Measurements from ENCODE around the gene EDARADD. TPM values are rescaled to one million over a fixed set of nuclear protein-coding genes. Genes with fewer than 3 reads are reported as not detected.
A peak's percentile ranks its signal among the peaks of the same experiment; 100 is the strongest.

EDARADD gene
- total and polyA plus RNA-seq, 2 of the 13 experiments (the other 11 are each of a cell fraction or from before 2014, with no cell fraction given), result 0.03 TPM; not detected in 1

DNA sequence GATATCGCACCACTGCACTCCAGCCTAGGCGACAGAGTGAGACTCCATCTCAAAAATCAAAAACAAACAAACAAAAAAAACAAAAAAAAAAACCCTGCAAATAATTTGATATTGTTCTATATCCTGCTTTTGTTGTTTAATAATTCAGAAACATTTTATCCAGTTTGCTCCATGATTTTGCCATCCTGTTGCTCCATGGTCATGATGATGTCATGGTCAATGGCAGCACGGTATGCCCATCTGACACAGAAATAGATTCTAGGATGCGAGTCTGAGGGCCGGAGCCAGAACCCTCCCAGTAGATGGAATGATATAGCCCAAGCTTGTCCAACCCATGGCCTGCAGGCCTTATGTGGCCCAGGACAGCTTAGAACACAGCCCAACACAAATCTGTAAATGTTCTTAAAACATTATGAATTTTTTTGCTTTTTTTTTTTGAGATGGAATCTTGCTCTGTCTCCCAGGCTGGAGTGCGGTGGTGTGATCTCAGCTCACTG is 39.8 kb downstream of the EDARADD start:
- ATAC-seq (no peak), DNase-seq (ENCODE audit: low spot score) (no peak), FAIRE-seq (no peak)
- Histone ChIP-seq H2AFZ (ENCODE audit: low read length) (no peak overlapping the region), H3K27me3 (ENCODE audit: control insufficient read depth in 1 of 2, insufficient read depth in 2 of 2, low read length in 2 of 2) (no peaks in the 10 kb centered on the region), H3K4me1 (ENCODE audit: insufficient read depth, low read length) (no peaks in the 10 kb centered on the region), H4K20me1 (ENCODE audit: insufficient read depth, low read length) (no peaks in the 10 kb centered on the region), H3K36me3 (replicated peaks in 1 of 2; ENCODE audit: control insufficient read depth in 1 of 2, insufficient read depth in 2 of 2, low read length in 2 of 2) (no peaks in the 10 kb centered on the region), H3K9ac (ENCODE audit: insufficient read depth, low read depth, low read length) (no peak overlapping the region), H3K27ac (ENCODE audit: extremely low read length, insufficient read depth, low read length) (no peak overlapping the region), H3K4me3 (replicated peaks in 1 of 3; ENCODE audit: insufficient read depth in 1 of 3, low read depth in 2 of 3, low read length in 3 of 3) (no peak overlapping the region), H3K9me3 (ENCODE audit: low read length) (no peaks in the 10 kb centered on the region), H3K4me2 (ENCODE audit: low read depth, low read length) (no peak overlapping the region), H3K79me2 (ENCODE audit: insufficient read depth, low read length) (no peaks in the 10 kb centered on the region)
- 94% methylated on average over 6 of the region's 6 CpGs for WGBS (ENCODE audit: low lambda C conversion rate)
- ChIA-PET POLR2A (no interaction called here), CTCF (ENCODE audit: low intra/inter-chr PET ratio, low total read pairs) (no interaction called here)
- intact Hi-C loops (cut with micrococcal nuclease; ENCODE audit: unreplicated experiment) (no loop called here), in situ Hi-C loops (cut with HindIII; ENCODE audit: extremely low pct_ligation_motif_present, low pct_unique_long_range_greater_than_20kb) (no loop called here)
- BruUV-seq (replicated peaks), result no TSS peak
- TF ChIP-seq ATF7 (IDR thresholded peaks at IDR 0.05) (peak; percentile 53; the same call in 1 of the 2 replicates), ATF7 (CRISPR knock-in tag; IDR thresholded peaks at IDR 0.05) (no peak), PHF8 (CRISPR knock-in tag; IDR thresholded peaks at IDR 0.05) (no peak), ZNF563 (CRISPR knock-in tag; IDR thresholded peaks at IDR 0.05) (no peak)

DNA sequence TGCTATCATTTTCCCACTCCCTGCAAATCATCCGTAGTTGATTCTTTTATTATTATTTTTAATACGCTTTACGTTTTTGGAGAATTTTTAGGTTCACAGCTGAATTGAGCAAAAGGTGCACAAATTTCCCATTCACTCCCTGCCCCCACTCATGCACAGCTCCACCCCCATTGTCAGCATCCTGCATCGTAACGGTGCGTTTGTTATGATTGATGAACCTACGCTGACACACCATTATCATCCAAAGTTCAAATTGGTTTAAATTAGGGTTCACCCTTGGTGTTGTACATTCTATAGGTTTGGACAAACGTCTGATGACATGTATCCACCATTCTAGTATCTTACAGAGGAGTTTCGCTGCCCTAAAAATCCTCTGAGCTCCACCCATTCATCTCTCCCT is 44.5 kb downstream of the EDARADD start:
- ATAC-seq, result no peak
- TF ChIP-seq, protein P1, sequence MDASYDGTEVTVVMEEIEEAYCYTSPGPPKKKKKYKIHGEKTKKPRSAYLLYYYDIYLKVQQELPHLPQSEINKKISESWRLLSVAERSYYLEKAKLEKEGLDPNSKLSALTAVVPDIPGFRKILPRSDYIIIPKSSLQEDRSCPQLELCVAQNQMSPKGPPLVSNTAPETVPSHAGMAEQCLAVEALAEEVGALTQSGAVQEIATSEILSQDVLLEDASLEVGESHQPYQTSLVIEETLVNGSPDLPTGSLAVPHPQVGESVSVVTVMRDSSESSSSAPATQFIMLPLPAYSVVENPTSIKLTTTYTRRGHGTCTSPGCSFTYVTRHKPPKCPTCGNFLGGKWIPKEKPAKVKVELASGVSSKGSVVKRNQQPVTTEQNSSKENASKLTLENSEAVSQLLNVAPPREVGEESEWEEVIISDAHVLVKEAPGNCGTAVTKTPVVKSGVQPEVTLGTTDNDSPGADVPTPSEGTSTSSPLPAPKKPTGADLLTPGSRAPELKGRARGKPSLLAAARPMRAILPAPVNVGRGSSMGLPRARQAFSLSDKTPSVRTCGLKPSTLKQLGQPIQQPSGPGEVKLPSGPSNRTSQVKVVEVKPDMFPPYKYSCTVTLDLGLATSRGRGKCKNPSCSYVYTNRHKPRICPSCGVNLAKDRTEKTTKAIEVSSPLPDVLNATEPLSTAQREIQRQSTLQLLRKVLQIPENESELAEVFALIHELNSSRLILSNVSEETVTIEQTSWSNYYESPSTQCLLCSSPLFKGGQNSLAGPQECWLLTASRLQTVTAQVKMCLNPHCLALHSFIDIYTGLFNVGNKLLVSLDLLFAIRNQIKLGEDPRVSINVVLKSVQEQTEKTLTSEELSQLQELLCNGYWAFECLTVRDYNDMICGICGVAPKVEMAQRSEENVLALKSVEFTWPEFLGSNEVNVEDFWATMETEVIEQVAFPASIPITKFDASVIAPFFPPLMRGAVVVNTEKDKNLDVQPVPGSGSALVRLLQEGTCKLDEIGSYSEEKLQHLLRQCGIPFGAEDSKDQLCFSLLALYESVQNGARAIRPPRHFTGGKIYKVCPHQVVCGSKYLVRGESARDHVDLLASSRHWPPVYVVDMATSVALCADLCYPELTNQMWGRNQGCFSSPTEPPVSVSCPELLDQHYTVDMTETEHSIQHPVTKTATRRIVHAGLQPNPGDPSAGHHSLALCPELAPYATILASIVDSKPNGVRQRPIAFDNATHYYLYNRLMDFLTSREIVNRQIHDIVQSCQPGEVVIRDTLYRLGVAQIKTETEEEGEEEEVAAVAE (CRISPR knock-in tag; IDR thresholded peaks at IDR 0.05; ENCODE audit: borderline replicate concordance), result no peak
- TF ChIP-seq RFX5 (IDR thresholded peaks at IDR 0.05; ENCODE audit: low read depth, low read length) (no peak), FOXP1 (IDR thresholded peaks at IDR 0.05) (no peak), FOXP1 (CRISPR knock-in tag; IDR thresholded peaks at IDR 0.05) (no peak), ZNF441 (CRISPR knock-in tag; IDR thresholded peaks at IDR 0.05; ENCODE audit: borderline replicate concordance) (no peak), SRY (CRISPR knock-in tag; IDR thresholded peaks at IDR 0.05) (no peak), ZNF788 (CRISPR knock-in tag; IDR thresholded peaks at IDR 0.05; ENCODE audit: borderline replicate concordance) (no peak), NAIF1 (CRISPR knock-in tag; IDR thresholded peaks at IDR 0.05; ENCODE audit: borderline replicate concordance) (no peak), ZNF468 (CRISPR knock-in tag; IDR thresholded peaks at IDR 0.05) (no peak), SUZ12 (IDR thresholded peaks at IDR 0.05; ENCODE audit: low read depth, low read length) (no peak), SATB2 (CRISPR knock-in tag; IDR thresholded peaks at IDR 0.05) (no peak)
- TF ChIP-seq, protein P2, sequence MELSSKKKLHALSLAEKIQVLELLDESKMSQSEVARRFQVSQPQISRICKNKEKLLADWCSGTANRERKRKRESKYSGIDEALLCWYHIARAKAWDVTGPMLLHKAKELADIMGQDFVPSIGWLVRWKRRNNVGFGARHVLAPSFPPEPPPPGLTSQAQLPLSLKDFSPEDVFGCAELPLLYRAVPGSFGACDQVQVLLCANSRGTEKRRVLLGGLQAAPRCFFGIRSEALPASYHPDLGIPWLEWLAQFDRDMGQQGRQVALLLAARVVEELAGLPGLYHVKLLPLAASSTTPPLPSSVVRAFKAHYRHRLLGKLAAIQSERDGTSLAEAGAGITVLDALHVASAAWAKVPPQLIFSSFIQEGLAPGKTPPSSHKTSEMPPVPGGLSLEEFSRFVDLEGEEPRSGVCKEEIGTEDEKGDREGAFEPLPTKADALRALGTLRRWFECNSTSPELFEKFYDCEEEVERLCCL (CRISPR knock-in tag; IDR thresholded peaks at IDR 0.05; ENCODE audit: borderline replicate concordance), result no peak

More for the DNA sequence above, 44.5 kb downstream of the EDARADD start:
- DNase-seq (ENCODE audit: low spot score) (no peak), FAIRE-seq (no peak)
- Histone ChIP-seq H3K9me3 (ENCODE audit: low read length) (no peaks in the 10 kb centered on the region), H3K4me2 (ENCODE audit: low read depth, low read length) (no peak overlapping the region), H3K27ac (ENCODE audit: extremely low read length, insufficient read depth, low read length) (no peak overlapping the region), H3K36me3 (replicated peaks in 1 of 2; ENCODE audit: control insufficient read depth in 1 of 2, insufficient read depth in 2 of 2, low read length in 2 of 2) (no peaks in the 10 kb centered on the region), H2AFZ (ENCODE audit: low read length) (no peak overlapping the region), H3K27me3 (ENCODE audit: control insufficient read depth in 1 of 2, insufficient read depth in 2 of 2, low read length in 2 of 2) (no peaks in the 10 kb centered on the region), H3K4me3 (replicated peaks in 1 of 3; ENCODE audit: insufficient read depth in 1 of 3, low read depth in 2 of 3, low read length in 3 of 3) (no peak overlapping the region), H4K20me1 (ENCODE audit: insufficient read depth, low read length) (no peaks in the 10 kb centered on the region), H3K4me1 (ENCODE audit: insufficient read depth, low read length) (no peaks in the 10 kb centered on the region), H3K79me2 (ENCODE audit: insufficient read depth, low read length) (no peaks in the 10 kb centered on the region), H3K9ac (ENCODE audit: insufficient read depth, low read depth, low read length) (no peak overlapping the region)
- BruUV-seq (replicated peaks), result no TSS peak
- intact Hi-C loops (cut with micrococcal nuclease; ENCODE audit: unreplicated experiment), result no loop called here
- 72% methylated on average over 9 of the region's 9 CpGs for WGBS (ENCODE audit: low lambda C conversion rate)
- ChIA-PET CTCF (ENCODE audit: low intra/inter-chr PET ratio, low total read pairs) (no interaction called here), POLR2A (no interaction called here)
- in situ Hi-C loops (cut with HindIII; ENCODE audit: extremely low pct_ligation_motif_present, low pct_unique_long_range_greater_than_20kb), result no loop called here

Measured in HepG2 (cell line).